KG1 (cell line): ENCODE results near the gene B3GALT5.

Experiments
- DNase-seq: peaks from one replicate; lab custom pipeline; 2025; lab: John Stamatoyannopoulos, UW

B3GALT5 gene

GRCh38 chr21:39604951-39605350, 7.8 kb upstream of the B3GALT5 start:
- DNase-seq = no peak

GRCh38 chr21:39610703-39611102, 2.0 kb upstream of the B3GALT5 start:
- DNase-seq = no peak

GRCh38 chr21:39611551-39612190, 1.1 kb upstream of the B3GALT5 start:
- no peak for DNase-seq

- DNase-seq = no peak
Measured at GRCh38 chr21:39613041-39613934, 548 bp downstream of the B3GALT5 start.

- no peak for DNase-seq
Measured at GRCh38 chr21:39616211-39616772, 3.6 kb downstream of the B3GALT5 start.

- no peak for DNase-seq
Measured at GRCh38 chr21:39620856-39621255, 8.1 kb downstream of the B3GALT5 start.

- DNase-seq = no peak
Measured at GRCh38 chr21:39625211-39625895, 12.6 kb downstream of the B3GALT5 start.

- DNase-seq = no peak
Measured at GRCh38 chr21:39628385-39628784, 15.6 kb downstream of the B3GALT5 start.

GRCh38 chr21:39630191-39630591, 17.5 kb downstream of the B3GALT5 start:
- DNase-seq = no peak

- no peak for DNase-seq
Measured at GRCh38 chr21:39630827-39631226, 18.1 kb downstream of the B3GALT5 start.

GRCh38 chr21:39631842-39632562, 19.3 kb downstream of the B3GALT5 start:
- DNase-seq = no peak

- DNase-seq = no peak
Measured at GRCh38 chr21:39632796-39633442, 20.2 kb downstream of the B3GALT5 start.

GRCh38 chr21:39633770-39634181, 21.0 kb downstream of the B3GALT5 start:
- DNase-seq = no peak

- DNase-seq = no peak
Measured at GRCh38 chr21:39634507-39634906, 21.8 kb downstream of the B3GALT5 start.

- DNase-seq = no peak
Measured at GRCh38 chr21:39637197-39637970, 24.6 kb downstream of the B3GALT5 start.

GRCh38 chr21:39637971-39638240, 25.2 kb downstream of the B3GALT5 start:
- no peak for DNase-seq

- no peak for DNase-seq
Measured at GRCh38 chr21:39638281-39638680, 25.5 kb downstream of the B3GALT5 start.

GRCh38 chr21:39640754-39641153, 28.0 kb downstream of the B3GALT5 start:
- no peak for DNase-seq

GRCh38 chr21:39641827-39642450, 29.2 kb downstream of the B3GALT5 start:
- no peak for DNase-seq

GRCh38 chr21:39644062-39644560, 31.4 kb downstream of the B3GALT5 start:
- no peak for DNase-seq
